NCI-H2196 treated with DMSO at 0.1 percent for 48 hours (cell line): Measurements from ENCODE around the gene HIBCH.
"Not testable (repeated sequence)": the region's sequence is repeated elsewhere in the genome, so short reads cannot be mapped to it uniquely, and the experiment has no call there.

Source experiments
- DNase-seq: peaks from one replicate; lab custom pipeline; 2025; ENCODE audit not compliant: unreplicated experiment; lab: John Stamatoyannopoulos, UW

Gene HIBCH

GRCh38 chr2:190162851-190163250 is 156.8 kb downstream of the HIBCH start:
- no peak for DNase-seq

- DNase-seq: no peak
Measured at GRCh38 chr2:190159453-190159852, 160.2 kb downstream of the HIBCH start.

GRCh38 chr2:190158798-190159434 is 160.7 kb downstream of the HIBCH start:
- DNase-seq: no peak

GRCh38 chr2:190157613-190158528 is 161.8 kb downstream of the HIBCH start:
- DNase-seq: not testable (repeated sequence)

- no peak for DNase-seq
Measured at GRCh38 chr2:190156530-190157212, 163.0 kb downstream of the HIBCH start.
